ENCODE data around the gene TMEM69.
"Not testable (repeated sequence)": the region's sequence is repeated elsewhere in the genome, so short reads cannot be mapped to it uniquely, and the experiment has no call there.

The TMEM69 gene

DNA sequence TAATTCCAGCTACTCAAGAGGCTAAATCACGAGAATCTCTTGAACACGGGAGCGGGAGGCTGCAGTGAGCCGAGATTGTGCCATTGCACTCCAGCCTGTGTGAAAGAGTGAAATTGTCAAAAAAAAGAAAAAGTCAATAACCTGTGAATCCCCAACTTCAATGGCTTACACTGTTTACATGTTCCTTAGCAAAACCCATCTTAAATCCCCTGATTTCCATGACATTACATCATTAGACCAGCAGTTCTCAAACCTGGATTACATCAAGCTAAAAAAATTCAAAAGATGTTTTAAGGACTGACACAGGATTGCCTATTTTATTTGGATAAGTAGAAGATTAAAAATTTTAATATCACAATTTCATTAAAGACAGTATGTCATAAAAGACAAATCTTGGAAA, 14.0 kb upstream of the TMEM69 start:
- H3K4me2 ChIP-seq (ENCODE audit: insufficient read depth, low read length, poor library complexity, severe bottlenecking): no peak overlapping the region
- no peak overlapping the region for H2BK12ac ChIP-seq (ENCODE audit: low read length)
- no peak overlapping the region for H4K8ac ChIP-seq (ENCODE audit: low read depth, low read length)
- no peak overlapping the region for H4K91ac ChIP-seq (ENCODE audit: low read depth, low read length, poor library complexity)
- H3K4me3 ChIP-seq (ENCODE audit: low read length in 2 of 2): no peak overlapping the region
- peaks cover 0 to 47% of the 10 kb centered on the region in 2 donors for H3K36me3 ChIP-seq (replicated peaks in 1 of 2; ENCODE audit: control insufficient read depth in 2 of 2, insufficient read depth in 2 of 2, low read length in 2 of 2)
- no peak overlapping the region for H2BK15ac ChIP-seq (ENCODE audit: low read length)
- H3K79me1 ChIP-seq (ENCODE audit: low read depth, low read length): peaks cover 9% of the 10 kb centered on the region
- DNase-seq (ENCODE audit: low spot score): no peak
- H3K9me3 ChIP-seq (replicated peaks in 1 of 2; ENCODE audit: control insufficient read depth in 2 of 2, insufficient read depth in 1 of 2, low read depth in 1 of 2, low read length in 2 of 2): peaks cover 0 to 4% of the 10 kb centered on the region in 2 donors
- no peak overlapping the region for H3K14ac ChIP-seq (ENCODE audit: low read length)
- no peak overlapping the region for H2BK120ac ChIP-seq (ENCODE audit: low read depth, low read length)
- no peak overlapping the region for H3K18ac ChIP-seq (ENCODE audit: low read length)
- H3K4me1 ChIP-seq (ENCODE audit: control insufficient read depth in 2 of 2, insufficient read depth in 1 of 2, low read depth in 1 of 2, low read length in 2 of 2): no peaks in the 10 kb centered on the region
- WGBS, 2 donors (ENCODE audit: extremely low coverage in 2 of 2, insufficient read length in 2 of 2, insufficient replicate concordance in 1 of 2): no CpG with 5 or more reads among the region's 4 CpGs
- no peak overlapping the region for H2AFZ ChIP-seq (ENCODE audit: low read length)
- no peak overlapping the region for H3K9ac ChIP-seq (ENCODE audit: low read depth, low read length, poor library complexity)
- H3K23ac ChIP-seq (ENCODE audit: low read depth, low read length, poor library complexity): no peak overlapping the region
- H3K4ac ChIP-seq (ENCODE audit: low read length): no peak overlapping the region
- H2BK5ac ChIP-seq (ENCODE audit: low read length): no peak overlapping the region
- H3K27me3 ChIP-seq (ENCODE audit: control insufficient read depth in 3 of 3, insufficient read depth in 3 of 3, low read depth in 1 of 3, low read length in 3 of 3): no peaks in the 10 kb centered on the region
- no peak overlapping the region for H3K27ac ChIP-seq (replicated peaks; ENCODE audit: low read length)
- H2AK5ac ChIP-seq (ENCODE audit: low read depth, low read length): no peak overlapping the region

- Histone ChIP-seq H3K27me3 (ENCODE audit: control insufficient read depth in 3 of 3, insufficient read depth in 3 of 3, low read depth in 1 of 3, low read length in 3 of 3) (no peaks in the 10 kb centered on the region), H3K18ac (ENCODE audit: low read length) (no peak overlapping the region), H4K8ac (ENCODE audit: low read depth, low read length) (no peak overlapping the region), H2BK120ac (ENCODE audit: low read depth, low read length) (no peak overlapping the region), H3K27ac (replicated peaks; ENCODE audit: low read length) (no peak overlapping the region), H3K4ac (ENCODE audit: low read length) (no peak overlapping the region), H3K9me3 (replicated peaks in 1 of 2; ENCODE audit: control insufficient read depth in 2 of 2, insufficient read depth in 1 of 2, low read depth in 1 of 2, low read length in 2 of 2) (peaks cover 0 to 4% of the 10 kb centered on the region in 2 donors), H3K4me1 (ENCODE audit: control insufficient read depth in 2 of 2, insufficient read depth in 1 of 2, low read depth in 1 of 2, low read length in 2 of 2) (peaks cover 0 to 2% of the 10 kb centered on the region in 2 donors), H3K9ac (ENCODE audit: low read depth, low read length, poor library complexity) (no peak overlapping the region), H2AK5ac (ENCODE audit: low read depth, low read length) (no peak overlapping the region), H2BK15ac (ENCODE audit: low read length) (no peak overlapping the region), H2AFZ (ENCODE audit: low read length) (no peak overlapping the region), H4K91ac (ENCODE audit: low read depth, low read length, poor library complexity) (no peak overlapping the region), H3K36me3 (replicated peaks in 1 of 2; ENCODE audit: control insufficient read depth in 2 of 2, insufficient read depth in 2 of 2, low read length in 2 of 2) (peaks cover 0 to 49% of the 10 kb centered on the region in 2 donors), H3K14ac (ENCODE audit: low read length) (no peak overlapping the region), H2BK12ac (ENCODE audit: low read length) (no peak overlapping the region), H3K4me3 (ENCODE audit: low read length in 2 of 2) (no peak overlapping the region), H2BK5ac (ENCODE audit: low read length) (no peak overlapping the region), H3K4me2 (ENCODE audit: insufficient read depth, low read length, poor library complexity, severe bottlenecking) (no peak overlapping the region), H3K79me1 (ENCODE audit: low read depth, low read length) (peaks cover 11% of the 10 kb centered on the region), H3K23ac (ENCODE audit: low read depth, low read length, poor library complexity) (no peak overlapping the region)
- no CpG with 5 or more reads among the region's 5 CpGs for WGBS, 2 donors (ENCODE audit: extremely low coverage in 2 of 2, insufficient read length in 2 of 2, insufficient replicate concordance in 1 of 2)
- no peak for DNase-seq (ENCODE audit: low spot score)
Observed at GRCh38 chr1:45674478-45674877, 13.5 kb upstream of the TMEM69 start.

GRCh38 chr1:45676553-45676952, 11.4 kb upstream of the TMEM69 start:
- not testable (repeated sequence) for H2BK120ac ChIP-seq (ENCODE audit: low read depth, low read length); H2BK15ac ChIP-seq (ENCODE audit: low read length); H3K4me3 ChIP-seq (ENCODE audit: low read length in 2 of 2); DNase-seq (ENCODE audit: low spot score); H3K18ac ChIP-seq (ENCODE audit: low read length); H2AFZ ChIP-seq (ENCODE audit: low read length); H3K4ac ChIP-seq (ENCODE audit: low read length); H4K8ac ChIP-seq (ENCODE audit: low read depth, low read length); H3K9me3 ChIP-seq (replicated peaks in 1 of 2; ENCODE audit: control insufficient read depth in 2 of 2, insufficient read depth in 1 of 2, low read depth in 1 of 2, low read length in 2 of 2); H3K9ac ChIP-seq (ENCODE audit: low read depth, low read length, poor library complexity); H3K23ac ChIP-seq (ENCODE audit: low read depth, low read length, poor library complexity); H3K27me3 ChIP-seq (ENCODE audit: control insufficient read depth in 3 of 3, insufficient read depth in 3 of 3, low read depth in 1 of 3, low read length in 3 of 3); H3K14ac ChIP-seq (ENCODE audit: low read length); H3K4me1 ChIP-seq (ENCODE audit: control insufficient read depth in 2 of 2, insufficient read depth in 1 of 2, low read depth in 1 of 2, low read length in 2 of 2); H4K91ac ChIP-seq (ENCODE audit: low read depth, low read length, poor library complexity); H3K4me2 ChIP-seq (ENCODE audit: insufficient read depth, low read length, poor library complexity, severe bottlenecking); H3K27ac ChIP-seq (replicated peaks; ENCODE audit: low read length); H2BK5ac ChIP-seq (ENCODE audit: low read length); H2BK12ac ChIP-seq (ENCODE audit: low read length); H2AK5ac ChIP-seq (ENCODE audit: low read depth, low read length)
- WGBS, 2 donors (ENCODE audit: extremely low coverage in 2 of 2, insufficient read length in 2 of 2, insufficient replicate concordance in 1 of 2): no CpG with 5 or more reads among the region's 7 CpGs
- Histone ChIP-seq H3K36me3 (replicated peaks in 1 of 2; ENCODE audit: control insufficient read depth in 2 of 2, insufficient read depth in 2 of 2, low read length in 2 of 2) (peaks cover 0 to 45% of the 10 kb centered on the region in 2 donors), H3K79me1 (ENCODE audit: low read depth, low read length) (peaks cover 12% of the 10 kb centered on the region)

GRCh38 chr1:45677751-45678245, 10.2 kb upstream of the TMEM69 start:
- Histone ChIP-seq H3K18ac (ENCODE audit: low read length) (no peak overlapping the region), H2AFZ (ENCODE audit: low read length) (no peak overlapping the region), H3K79me1 (ENCODE audit: low read depth, low read length) (peaks cover 12% of the 10 kb centered on the region), H3K4ac (ENCODE audit: low read length) (no peak overlapping the region), H2BK5ac (ENCODE audit: low read length) (no peak overlapping the region), H3K4me2 (ENCODE audit: insufficient read depth, low read length, poor library complexity, severe bottlenecking) (no peak overlapping the region), H4K91ac (ENCODE audit: low read depth, low read length, poor library complexity) (no peak overlapping the region), H3K27me3 (ENCODE audit: control insufficient read depth in 3 of 3, insufficient read depth in 3 of 3, low read depth in 1 of 3, low read length in 3 of 3) (no peaks in the 10 kb centered on the region), H2BK12ac (ENCODE audit: low read length) (no peak overlapping the region), H3K4me3 (ENCODE audit: low read length in 2 of 2) (no peak overlapping the region), H3K4me1 (ENCODE audit: control insufficient read depth in 2 of 2, insufficient read depth in 1 of 2, low read depth in 1 of 2, low read length in 2 of 2) (peaks cover 0 to 3% of the 10 kb centered on the region in 2 donors), H3K36me3 (replicated peaks in 1 of 2; ENCODE audit: control insufficient read depth in 2 of 2, insufficient read depth in 2 of 2, low read length in 2 of 2) (peaks cover 0 to 38% of the 10 kb centered on the region in 2 donors), H3K9ac (ENCODE audit: low read depth, low read length, poor library complexity) (no peak overlapping the region), H4K8ac (ENCODE audit: low read depth, low read length) (no peak overlapping the region), H2BK120ac (ENCODE audit: low read depth, low read length) (no peak overlapping the region), H3K9me3 (replicated peaks in 1 of 2; ENCODE audit: control insufficient read depth in 2 of 2, insufficient read depth in 1 of 2, low read depth in 1 of 2, low read length in 2 of 2) (peaks cover 0 to 4% of the 10 kb centered on the region in 2 donors), H3K14ac (ENCODE audit: low read length) (no peak overlapping the region), H3K27ac (replicated peaks; ENCODE audit: low read length) (no peak overlapping the region), H3K23ac (ENCODE audit: low read depth, low read length, poor library complexity) (no peak overlapping the region), H2BK15ac (ENCODE audit: low read length) (no peak overlapping the region), H2AK5ac (ENCODE audit: low read depth, low read length) (no peak overlapping the region)
- WGBS, 2 donors (ENCODE audit: extremely low coverage in 2 of 2, insufficient read length in 2 of 2, insufficient replicate concordance in 1 of 2): 100% methylated on average over 1 of the region's 3 CpGs; no CpG with 5 or more reads in 1 of the 2 donors
- DNase-seq (ENCODE audit: low spot score): no peak
